ENCODE results near the gene MISP. TPM values are rescaled to one million over a fixed set of nuclear protein-coding genes. Genes with fewer than 3 reads are reported as not detected.

The MISP gene
- total RNA-seq, 4 donors from 2014 or later = not detected

DNA sequence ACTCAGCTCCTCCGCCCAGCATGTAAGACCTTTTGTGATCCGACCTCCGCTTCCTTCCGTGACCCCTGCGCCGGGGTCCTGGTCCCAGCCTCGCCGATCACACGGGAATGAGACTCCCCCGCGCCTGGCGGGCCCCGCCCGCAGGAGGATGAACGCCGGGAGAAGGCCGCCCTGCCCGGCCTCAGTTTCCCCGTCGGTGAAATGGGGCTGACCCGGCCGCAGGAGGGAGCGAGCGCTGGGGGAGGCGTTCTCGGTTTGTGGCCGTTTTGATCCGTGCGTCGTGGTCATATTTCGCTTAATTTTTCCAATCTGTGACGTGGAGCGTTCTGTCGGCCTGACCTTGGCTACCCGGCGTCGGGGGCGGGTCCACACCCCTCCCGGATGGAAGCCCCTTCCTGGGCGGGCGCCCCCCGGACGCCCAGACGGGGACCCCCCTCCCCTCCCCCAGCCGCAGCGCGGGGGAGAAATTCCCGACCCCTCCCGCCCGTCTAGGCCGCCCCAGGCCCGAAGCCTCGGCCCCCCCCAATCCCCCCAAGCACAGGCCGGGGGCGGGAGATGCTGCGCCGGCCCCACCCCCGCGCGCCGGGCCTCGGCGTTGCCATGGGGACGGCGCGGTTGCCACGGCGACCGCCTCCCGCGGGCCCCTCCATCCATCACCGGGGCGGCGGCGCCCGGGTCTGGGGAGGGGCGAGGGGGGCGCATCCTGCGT is 31.1 kb upstream of the MISP start:
- TF ChIP-seq, protein P1, sequence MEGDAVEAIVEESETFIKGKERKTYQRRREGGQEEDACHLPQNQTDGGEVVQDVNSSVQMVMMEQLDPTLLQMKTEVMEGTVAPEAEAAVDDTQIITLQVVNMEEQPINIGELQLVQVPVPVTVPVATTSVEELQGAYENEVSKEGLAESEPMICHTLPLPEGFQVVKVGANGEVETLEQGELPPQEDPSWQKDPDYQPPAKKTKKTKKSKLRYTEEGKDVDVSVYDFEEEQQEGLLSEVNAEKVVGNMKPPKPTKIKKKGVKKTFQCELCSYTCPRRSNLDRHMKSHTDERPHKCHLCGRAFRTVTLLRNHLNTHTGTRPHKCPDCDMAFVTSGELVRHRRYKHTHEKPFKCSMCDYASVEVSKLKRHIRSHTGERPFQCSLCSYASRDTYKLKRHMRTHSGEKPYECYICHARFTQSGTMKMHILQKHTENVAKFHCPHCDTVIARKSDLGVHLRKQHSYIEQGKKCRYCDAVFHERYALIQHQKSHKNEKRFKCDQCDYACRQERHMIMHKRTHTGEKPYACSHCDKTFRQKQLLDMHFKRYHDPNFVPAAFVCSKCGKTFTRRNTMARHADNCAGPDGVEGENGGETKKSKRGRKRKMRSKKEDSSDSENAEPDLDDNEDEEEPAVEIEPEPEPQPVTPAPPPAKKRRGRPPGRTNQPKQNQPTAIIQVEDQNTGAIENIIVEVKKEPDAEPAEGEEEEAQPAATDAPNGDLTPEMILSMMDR (IDR thresholded peaks at IDR 0.05; ENCODE audit: low read depth) = no peak

DNA sequence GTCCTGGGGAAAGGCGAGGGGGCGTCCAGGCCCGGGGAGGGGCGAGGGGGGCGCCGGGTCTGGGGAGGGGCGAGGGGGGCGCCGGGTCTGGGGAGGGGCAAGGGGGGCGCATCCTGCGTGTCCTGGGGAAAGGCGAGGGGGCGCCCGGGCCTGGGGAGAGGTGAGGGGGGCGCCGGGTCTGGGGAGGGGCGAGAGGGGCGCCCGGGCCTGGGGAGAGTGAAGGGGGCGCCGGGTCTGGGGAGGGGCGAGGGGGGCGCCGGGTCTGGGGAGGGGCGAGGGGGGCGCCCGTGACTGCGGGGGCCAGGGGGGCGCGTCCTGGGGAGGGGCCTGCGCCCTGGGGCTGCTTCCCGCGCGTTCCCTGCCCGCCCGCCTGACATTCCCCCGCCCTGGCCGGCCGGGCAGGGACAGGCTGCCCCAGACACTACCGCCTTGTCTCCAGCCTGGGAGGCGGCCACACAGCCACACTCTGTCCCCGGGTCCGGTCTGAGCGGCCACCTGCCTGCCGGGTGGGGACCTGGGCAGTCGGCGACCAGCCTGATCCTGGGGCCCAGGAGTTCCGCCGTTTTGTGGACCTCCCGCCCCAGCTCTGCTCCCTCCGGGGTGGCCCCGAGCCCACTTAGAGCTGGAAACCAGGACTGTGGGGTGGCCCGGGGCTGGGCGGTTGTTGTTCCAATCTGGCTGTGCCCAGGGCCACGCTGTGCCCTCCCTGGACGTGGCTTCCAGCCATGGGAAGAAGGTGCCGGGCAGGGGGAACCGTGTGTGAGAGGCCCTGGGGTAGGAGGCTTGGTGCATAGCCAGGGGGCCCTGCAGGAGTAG is 30.4 kb upstream of the MISP start:
- TF ChIP-seq, protein P1 (IDR thresholded peaks at IDR 0.05; ENCODE audit: low read depth) = no peak

DNA sequence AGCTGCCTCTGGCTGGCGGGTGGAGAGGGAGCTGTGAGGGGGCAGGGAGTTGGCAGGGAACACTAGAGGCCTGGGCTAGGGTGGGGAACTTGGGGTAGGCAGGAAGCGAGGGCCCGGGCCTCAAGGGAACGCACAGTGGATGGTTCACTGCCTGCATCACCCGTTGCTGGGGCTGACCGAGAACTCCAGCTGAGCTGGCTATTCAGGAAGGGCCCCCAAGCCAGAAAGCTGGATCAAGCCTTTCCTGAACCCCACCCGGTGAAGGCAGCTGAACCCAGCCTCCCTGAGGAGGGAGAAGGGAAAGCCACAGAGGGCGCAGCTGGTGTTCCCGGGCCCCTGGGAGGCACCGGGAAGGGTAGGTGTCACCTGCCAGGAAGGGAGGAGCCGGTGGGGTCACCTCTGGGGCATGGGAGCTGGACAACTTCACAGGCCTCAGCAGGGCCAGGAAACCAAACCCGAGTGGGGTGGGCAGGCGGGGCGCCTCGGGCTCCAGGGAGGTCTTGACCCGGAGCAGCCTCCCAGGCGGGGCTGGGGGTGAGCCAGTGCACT is 28.3 kb upstream of the MISP start:
- TF ChIP-seq, protein P1 (IDR thresholded peaks at IDR 0.05; ENCODE audit: low read depth) = no peak

DNA sequence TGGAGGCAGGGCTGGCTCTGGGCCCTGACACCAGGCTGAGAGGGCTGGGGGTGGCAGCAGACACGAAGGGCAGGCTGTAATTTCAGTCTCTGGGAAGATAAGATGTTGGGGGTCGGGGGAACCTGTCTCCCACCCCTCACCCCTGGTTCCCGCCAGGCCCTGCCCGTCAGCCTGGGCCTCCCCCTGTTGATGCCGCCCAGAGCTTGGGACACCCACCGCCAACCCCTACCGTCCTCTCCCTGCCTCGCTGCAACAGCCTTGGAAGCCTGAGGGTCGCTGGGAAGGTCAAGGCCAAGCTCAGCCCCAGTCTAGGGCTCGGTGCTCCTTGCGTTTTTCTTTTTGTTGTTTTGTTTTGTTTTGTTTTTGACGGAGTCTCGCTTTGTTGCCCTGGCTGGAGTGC is 27.7 kb upstream of the MISP start:
- TF ChIP-seq, protein P1 (IDR thresholded peaks at IDR 0.05; ENCODE audit: low read depth) = no peak

DNA sequence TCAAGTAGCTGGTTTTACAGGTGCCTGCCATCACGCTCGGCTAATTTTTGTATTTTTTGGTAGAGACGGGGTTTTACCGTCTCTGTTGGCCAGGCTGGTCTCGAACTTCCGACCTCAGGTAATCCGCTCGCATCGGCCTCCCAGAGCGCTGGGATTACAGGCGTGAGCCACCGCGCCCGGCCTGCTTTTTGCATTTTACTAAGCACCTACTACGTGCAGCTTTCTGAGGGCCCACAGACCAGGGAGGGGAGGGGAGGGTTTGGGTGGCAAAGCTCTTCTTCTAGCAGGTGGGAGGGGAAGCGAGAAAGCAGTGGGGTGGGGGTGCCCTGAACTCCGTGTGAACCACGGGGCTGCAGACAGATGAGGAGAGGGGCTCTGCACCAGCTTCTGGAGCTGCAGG is 27.2 kb upstream of the MISP start:
- TF ChIP-seq, protein P1 (IDR thresholded peaks at IDR 0.05; ENCODE audit: low read depth) = no peak

DNA sequence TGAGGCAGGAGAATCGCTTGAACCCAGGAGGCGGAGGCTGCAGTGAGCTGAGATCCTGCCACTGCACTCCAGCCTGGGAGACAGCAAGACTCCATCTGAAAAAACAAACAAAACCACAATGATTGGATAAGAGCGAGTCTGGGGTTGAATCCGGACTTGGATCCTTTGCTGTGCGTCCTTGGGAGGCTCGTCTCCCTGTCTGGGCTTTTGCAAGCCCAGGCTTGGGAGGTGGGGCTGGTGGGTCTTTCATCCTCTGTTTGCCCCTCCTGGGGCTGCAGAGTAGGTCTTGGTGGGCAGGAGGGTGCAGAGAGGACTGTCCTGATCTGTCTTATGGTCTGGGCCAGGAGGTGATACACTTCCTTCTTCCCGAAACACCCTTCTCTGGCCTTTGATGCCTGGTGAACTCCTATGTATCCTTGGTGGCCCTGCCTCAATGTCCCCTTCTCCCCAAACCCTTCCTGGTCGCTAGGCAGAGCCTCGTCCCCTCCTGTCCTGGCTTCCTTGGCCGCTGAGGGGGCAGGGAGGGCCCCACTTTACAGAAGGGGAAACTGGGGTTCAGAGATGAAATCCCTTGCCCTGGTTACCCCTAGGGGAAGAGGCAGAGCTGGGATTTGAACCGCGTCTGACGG is 25.3 kb upstream of the MISP start:
- TF ChIP-seq, protein P1 (IDR thresholded peaks at IDR 0.05; ENCODE audit: low read depth) = no peak

Data from subcutaneous adipose tissue (tissue), 4 donors.